Measurements from ENCODE around the gene SYT1.

- no peak for TF ChIP-seq POLR2A (IDR thresholded peaks at IDR 0.05)
- TF ChIP-seq CTCF (IDR thresholded peaks at IDR 0.05), result no peak
Observed at GRCh38 chr12:79058342-79058741, 193.8 kb downstream of the SYT1 start.
